HCT116 (cell line): Measurements from ENCODE around the gene CXCR5. TPM values are rescaled to one million over a fixed set of nuclear protein-coding genes. Genes with fewer than 3 reads are reported as not detected.

Experiments used
- ATAC-seq: fragments of 200-7000 bp; cut with Tn5 transposase; 2 replicates; pipeline ENCODE4 v1.9.1; 2020; ENCODE audit warnings: mild to moderate bottlenecking, moderate library complexity
- BruUV-seq: library from RNA; stranded (reverse); fragments of 400-500 nt; replicated peaks from 2 replicates; lab custom pipeline; 2021; lab: Mats Ljungman, UMichigan
- CTCF ChIA-PET: fragments of 300-600 bp; sonication (Branson Sonifier 250); formaldehyde crosslinking; loops from one replicate; lab custom pipeline; 2021; ENCODE audit warnings: antibody characterized with exemption; lab: Charles Lee
- POLR2A ChIA-PET: fragments of 300-600, 350-600 bp; sonication (Branson Sonifier 250); formaldehyde crosslinking; loops from one replicate; lab custom pipeline; 2021; ENCODE audit warnings: antibody characterized with exemption; lab: Charles Lee
- RAD21 ChIA-PET, 2 experiments: fragments of 300-600 bp; sonication (Branson Sonifier 250); formaldehyde crosslinking; loops; one replicate each; lab custom pipeline; 2023; ENCODE audit warnings: low total read pairs in 2 of 2; ENCODE audit not compliant: uncharacterized antibody in 2 of 2, unreplicated experiment in 2 of 2, low non-redundant PET in 1 of 2; lab: Charles Lee
- DNase-seq: peaks from one replicate; pipeline ENCODE4 v3.0.0-alpha.2; 2010; ENCODE audit warnings: low read depth, low spot score
- H2AFZ ChIP-seq: fragments of 200-600 bp; shearing (Covaris generic), sonication (generic); 2 replicates; pipeline ENCODE4 v1.6.1; 2017; ENCODE audit warnings: low read depth, mixed run types, mixed read lengths, antibody characterized with exemption, low read length; ENCODE audit not compliant: poor library complexity, severe bottlenecking
- H3K27ac ChIP-seq: 2 replicates; pipeline ENCODE4 v1.5.1; 2012; ENCODE audit warnings: low read depth, low read length
- H3K27me3 ChIP-seq: fragments of 200-600 bp; sonication (generic); 2 replicates; pipeline ENCODE4 v1.6.1; 2016; ENCODE audit warnings: mixed run types, low read length, mixed read lengths; ENCODE audit not compliant: insufficient read depth
- H3K36me3 ChIP-seq, 2 experiments: fragments of 200-500 bp in 1 of 2; fragments of 200-600 bp in 1 of 2; sonication (Bioruptor generic) in 1 of 2; sonication (generic) in 1 of 2; 2 replicates each; pipeline versions ENCODE4 v1.5.1 to v1.6.1; 2014 to 2016; ENCODE audit warnings: low read length in 2 of 2, inconsistent platforms in 1 of 2, mixed read lengths in 1 of 2, mixed run types in 1 of 2; ENCODE audit not compliant: insufficient read depth in 2 of 2, control insufficient read depth in 1 of 2
- H3K4me1 ChIP-seq, 2 experiments: fragments of 200-600 bp in 1 of 2; sonication (generic) in 1 of 2; 2 replicates each; pipeline versions ENCODE4 v1.5.1 to v1.6.1; 2012 to 2017; ENCODE audit warnings: low read length in 2 of 2, inconsistent platforms in 1 of 2, mild to moderate bottlenecking in 1 of 2, mixed read lengths in 1 of 2, mixed run types in 1 of 2, moderate library complexity in 1 of 2; ENCODE audit not compliant: insufficient read depth in 2 of 2, control insufficient read depth in 1 of 2
- H3K4me2 ChIP-seq: fragments of 200-600 bp; sonication (generic); 2 replicates; pipeline ENCODE4 v1.6.1; 2017; ENCODE audit warnings: mixed run types, low read length, mixed read lengths
- H3K4me3 ChIP-seq, 2 experiments: fragments of 200-600 bp in 1 of 2; sonication (generic) in 1 of 2; replicated peaks in 1 of 2; 2 replicates each; pipeline ENCODE4 v1.5.1; 2011 to 2016; ENCODE audit warnings: low read length in 2 of 2, control low read depth in 1 of 2, low read depth in 1 of 2, mild to moderate bottlenecking in 1 of 2, mixed read lengths in 1 of 2, mixed run types in 1 of 2
- H3K79me2 ChIP-seq: fragments of 200-600 bp; sonication (generic); 2 replicates; pipeline ENCODE4 v1.6.1; 2017; ENCODE audit warnings: mild to moderate bottlenecking, mixed run types, low read length, moderate library complexity, mixed read lengths; ENCODE audit not compliant: insufficient read depth
- H3K9ac ChIP-seq: fragments of 200-600 bp; sonication (generic); 2 replicates; pipeline ENCODE4 v1.6.1; 2016; ENCODE audit warnings: low read length, mixed read lengths
- H3K9me2 ChIP-seq: fragments of 200-600 bp; sonication (generic), shearing (Covaris generic); 2 replicates; pipeline ENCODE4 v1.6.1; 2017; ENCODE audit warnings: mixed run types, mild to moderate bottlenecking, moderate library complexity; ENCODE audit not compliant: insufficient read depth
- H3K9me3 ChIP-seq, 2 experiments: fragments of 200-500 bp in 1 of 2; fragments of 200-600 bp in 1 of 2; sonication (Bioruptor generic) in 1 of 2; sonication (generic) in 1 of 2; 2 replicates each; pipeline ENCODE4 v1.6.1; 2014 to 2017; ENCODE audit warnings: low read length in 2 of 2, mixed read lengths in 2 of 2, inconsistent platforms in 1 of 2, low read depth in 1 of 2, mild to moderate bottlenecking in 1 of 2, mixed run types in 1 of 2, moderate library complexity in 1 of 2; ENCODE audit not compliant: control insufficient read depth in 1 of 2, insufficient read depth in 1 of 2
- H4K20me1 ChIP-seq: fragments of 200-600 bp; sonication (generic), shearing (Covaris generic); 2 replicates; pipeline ENCODE4 v1.6.1; 2017; ENCODE audit warnings: mixed run types, mild to moderate bottlenecking, moderate library complexity; ENCODE audit not compliant: insufficient read depth
- CBX3 ChIP-seq: IDR thresholded peaks from 2 replicates; pipeline ENCODE4 v1.6.1; 2012; ENCODE audit warnings: low read depth
- CTCF ChIP-seq, 3 experiments: fragments of 200-600 bp in 1 of 3; sonication (generic) in 1 of 3; IDR thresholded peaks in 2 of 3; conservative IDR thresholded peaks in 1 of 3; 2 replicates each; pipeline ENCODE4 v1.5.1; 2012 to 2017; ENCODE audit warnings: low read depth in 2 of 3, low read length in 2 of 3, antibody characterized with exemption in 1 of 3, borderline replicate concordance in 1 of 3, control low read depth in 1 of 3, mild to moderate bottlenecking in 1 of 3, mixed read lengths in 1 of 3, mixed run types in 1 of 3, moderate library complexity in 1 of 3; ENCODE audit not compliant: insufficient read depth in 1 of 3
- EGR1 ChIP-seq: IDR thresholded peaks from 2 replicates; pipeline ENCODE4 v1.6.1; 2012; ENCODE audit warnings: low read depth
- EZH2phosphoT487 ChIP-seq: fragments of 200-600 bp; IDR thresholded peaks from 2 replicates; pipeline ENCODE4 v1.6.1; 2018; ENCODE audit warnings: antibody characterized with exemption, borderline replicate concordance
- JUND ChIP-seq: IDR thresholded peaks from 2 replicates; pipeline ENCODE4 v1.6.1; 2012
- POLR2A ChIP-seq: IDR thresholded peaks from 2 replicates; pipeline ENCODE4 v1.7.0; 2011; ENCODE audit warnings: borderline replicate concordance; ENCODE audit not compliant: insufficient read depth, insufficient read length; ENCODE audit errors: extremely low read depth
- POLR2AphosphoS5 ChIP-seq: IDR thresholded peaks from 2 replicates; pipeline ENCODE4 v1.6.1; 2011; ENCODE audit warnings: mild to moderate bottlenecking, low read depth, low read length, moderate library complexity
- RAD21 ChIP-seq: IDR thresholded peaks from 2 replicates; pipeline ENCODE4 v1.6.1; 2012; ENCODE audit warnings: low read depth, mild to moderate bottlenecking
- SRF ChIP-seq: IDR thresholded peaks from 2 replicates; pipeline ENCODE4 v1.6.1; 2012; ENCODE audit warnings: low read depth
- TCF7L2 ChIP-seq: IDR thresholded peaks from 2 replicates; pipeline ENCODE4 v1.7.0; 2011; ENCODE audit warnings: borderline replicate concordance, inconsistent platforms; ENCODE audit not compliant: insufficient read depth, insufficient read length; ENCODE audit errors: extremely low read depth
- ZBTB33 ChIP-seq: IDR thresholded peaks from 2 replicates; pipeline ENCODE4 v1.6.1; 2011; ENCODE audit warnings: mild to moderate bottlenecking, low read length, moderate library complexity; ENCODE audit not compliant: insufficient replicate concordance; ENCODE audit errors: extremely low read depth
- intact Hi-C: fragments of 100-400 bp; cut with micrococcal nuclease; formaldehyde crosslinking; loops from 2 replicates; pipeline ENCODE4 v1.10.0; 2022
- total RNA-seq: library from RNA; stranded (reverse); gene quantifications from one replicate; pipeline ENCODE4 v1.2.1, GENCODE V29; 2021; ENCODE audit not compliant: unreplicated experiment

CXCR5 gene
- total RNA-seq, 1 experiment from 2014 or later, result not detected

- intact Hi-C loops, result no loop called here
- no TSS peak for BruUV-seq
- Histone ChIP-seq H3K9ac (no peak overlapping the region), H3K4me2 (no peak overlapping the region), H3K4me1 (no peaks in the 10 kb centered on the region), H3K27me3 (no peaks in the 10 kb centered on the region), H3K27ac (no peak overlapping the region), H3K9me3 (no peaks in the 10 kb centered on the region), H3K36me3 (no peaks in the 10 kb centered on the region), H3K79me2 (no peaks in the 10 kb centered on the region), H4K20me1 (no peaks in the 10 kb centered on the region), H3K9me2 (no peaks in the 10 kb centered on the region), H3K4me3 (no peak overlapping the region), H2AFZ (no peak overlapping the region)
- RAD21 ChIA-PET, result no interaction called here
- POLR2A ChIA-PET, result no interaction called here
- TF ChIP-seq POLR2A (no peak), SRF (no peak), EGR1 (no peak), POLR2AphosphoS5 (no peak), EZH2phosphoT487 (no peak), JUND (no peak), TCF7L2 (no peak), CBX3 (no peak)
- no peak for ATAC-seq
- DNase-seq, result no peak
- CTCF ChIA-PET, result no interaction called here
These were observed 49.2 kb upstream of the CXCR5 start for GRCh38 chr11:118834427-118835028.

- Histone ChIP-seq H2AFZ (no peak overlapping the region), H3K9me3 (no peaks in the 10 kb centered on the region), H3K9ac (no peak overlapping the region), H3K27me3 (no peaks in the 10 kb centered on the region), H3K9me2 (no peaks in the 10 kb centered on the region), H3K4me2 (no peak overlapping the region), H4K20me1 (no peaks in the 10 kb centered on the region), H3K36me3 (no peaks in the 10 kb centered on the region), H3K79me2 (no peaks in the 10 kb centered on the region), H3K27ac (no peak overlapping the region), H3K4me3 (no peak overlapping the region), H3K4me1 (peaks cover 12 to 18% of the 10 kb centered on the region in 2 experiments)
- no TSS peak for BruUV-seq
- TF ChIP-seq RAD21, result no peak
- no peak for TF ChIP-seq CTCF (IDR thresholded peaks at IDR 0.05 in 2 of 3, conservative IDR thresholded peaks at IDR 0.05 in 1 of 3; ENCODE audit: borderline replicate concordance in 1 of 3, insufficient read depth in 1 of 3, low read depth in 2 of 3, low read length in 2 of 3)
- no peak for TF ChIP-seq ZBTB33
- DNase-seq (no peak), ATAC-seq (no peak)
- CTCF ChIA-PET, result no interaction called here
- RAD21 ChIA-PET, result no interaction called here
- intact Hi-C loops, result no loop called here
- POLR2A ChIA-PET, result no interaction called here
These were observed 45.8 kb upstream of the CXCR5 start for GRCh38 chr11:118837868-118838267.
